ENCODE data around the gene STK38L. TPM values are rescaled to one million over a fixed set of nuclear protein-coding genes. Genes with fewer than 3 reads are reported as not detected.
A peak's percentile ranks its signal among the peaks of the same experiment; 100 is the strongest.

STK38L gene
- total RNA-seq, 1 experiment from 2014 or later, result 19.4 TPM

DNA sequence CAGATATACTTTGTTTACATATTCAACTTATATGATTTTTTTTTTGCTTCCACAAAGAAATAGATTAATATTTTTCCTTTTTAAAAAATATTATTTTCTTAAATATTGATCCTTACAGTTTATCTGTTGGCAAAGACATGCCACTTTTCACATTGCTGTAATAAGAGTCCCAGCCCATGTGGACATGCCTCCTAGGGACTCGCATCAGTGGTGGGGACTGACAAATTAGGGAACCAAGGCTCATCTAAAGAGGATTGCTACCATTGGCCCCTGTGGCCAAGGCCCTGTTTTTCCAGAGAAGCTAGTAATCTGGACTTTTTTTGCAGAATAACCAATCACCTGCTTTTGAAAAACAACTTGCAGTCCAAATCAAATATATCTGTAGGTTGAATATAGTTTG lies 60.8 kb downstream of the STK38L start:
- no peak for DNase-seq (ENCODE audit: extremely low read depth, low read depth)

- DNase-seq (ENCODE audit: extremely low read depth, low read depth), result peak; percentile 9
These were observed 61.8 kb downstream of the STK38L start for GRCh38 chr12:27305673-27306456.

DNA sequence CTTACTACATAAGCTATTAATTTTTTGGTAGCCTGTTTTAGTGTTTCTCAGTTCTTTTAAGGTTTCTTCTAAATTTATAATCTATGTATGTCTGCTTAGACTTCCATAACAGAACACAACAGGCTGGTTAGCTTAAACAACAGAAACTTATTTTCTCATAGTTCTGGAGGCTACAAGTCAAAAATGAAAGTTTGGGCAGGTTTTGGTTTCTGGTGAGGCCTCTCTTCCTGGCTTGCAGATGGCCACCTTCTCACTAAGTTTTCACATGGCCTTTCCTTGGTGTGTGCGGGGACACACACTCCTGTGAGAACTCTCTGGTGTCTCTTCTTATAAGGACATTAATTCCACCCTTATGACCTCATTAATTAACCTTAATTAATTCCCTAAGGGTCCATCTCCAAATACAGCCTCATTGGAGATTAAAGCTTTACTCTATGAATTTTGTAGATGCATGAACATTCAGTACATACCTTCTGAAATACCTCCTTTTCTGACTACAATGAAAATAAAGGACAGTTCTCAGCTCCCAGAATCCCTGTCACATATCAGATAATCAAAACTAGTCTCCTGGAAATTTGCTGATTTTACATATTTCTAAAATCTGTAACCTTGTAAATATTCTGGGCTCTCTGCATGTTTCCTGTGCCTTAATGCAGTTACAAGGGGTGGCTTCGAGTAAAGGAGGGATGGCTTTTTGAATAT lies 65.4 kb downstream of the STK38L start:
- no peak for DNase-seq (ENCODE audit: extremely low read depth, low read depth)

- no peak for DNase-seq (ENCODE audit: extremely low read depth, low read depth)
These were observed 65.9 kb downstream of the STK38L start for GRCh38 chr12:27309995-27310315.

DNA sequence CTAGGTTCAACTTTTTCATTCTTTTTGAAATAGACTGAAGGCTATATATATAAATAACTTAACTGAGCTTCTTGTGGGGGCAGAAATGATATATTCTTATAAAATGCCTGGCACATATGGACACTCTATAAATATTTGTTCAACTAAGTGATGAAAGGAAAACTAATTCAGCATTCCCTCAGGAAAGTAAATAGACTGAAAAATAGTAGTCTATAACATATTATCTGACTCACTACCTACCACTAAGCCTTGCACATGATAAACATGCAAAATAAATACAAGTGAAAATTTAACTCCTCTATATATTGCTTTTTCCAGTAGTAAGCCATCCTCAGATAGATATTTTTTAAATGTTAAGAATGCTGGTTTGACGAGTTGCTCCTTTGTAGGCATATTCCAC lies 72.9 kb downstream of the STK38L start:
- no peak for DNase-seq (ENCODE audit: extremely low read depth, low read depth)

GRCh38 chr12:27319409-27319808 lies 75.3 kb downstream of the STK38L start:
- DNase-seq (ENCODE audit: extremely low read depth, low read depth), result no peak

DNA sequence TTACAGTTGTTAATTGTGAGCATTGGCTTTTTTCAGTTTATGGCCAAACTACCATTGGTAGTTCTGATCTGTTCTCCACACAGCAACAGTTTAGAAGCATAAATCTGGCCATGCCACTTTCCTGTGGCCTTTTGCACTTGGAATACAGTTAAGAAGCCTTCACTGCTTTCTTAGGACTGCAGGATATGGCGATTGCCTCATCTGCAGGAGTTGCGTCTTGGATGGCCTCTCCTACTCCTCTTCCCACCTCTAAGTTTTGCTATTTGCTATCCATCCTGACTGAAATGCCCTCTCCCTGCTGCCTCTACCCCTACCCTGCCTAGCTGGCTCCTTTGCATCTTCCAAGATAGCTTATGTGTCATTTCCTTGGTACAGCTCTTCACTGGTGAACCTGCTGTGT lies 75.8 kb downstream of the STK38L start:
- DNase-seq (ENCODE audit: extremely low read depth, low read depth), result no peak

DNA sequence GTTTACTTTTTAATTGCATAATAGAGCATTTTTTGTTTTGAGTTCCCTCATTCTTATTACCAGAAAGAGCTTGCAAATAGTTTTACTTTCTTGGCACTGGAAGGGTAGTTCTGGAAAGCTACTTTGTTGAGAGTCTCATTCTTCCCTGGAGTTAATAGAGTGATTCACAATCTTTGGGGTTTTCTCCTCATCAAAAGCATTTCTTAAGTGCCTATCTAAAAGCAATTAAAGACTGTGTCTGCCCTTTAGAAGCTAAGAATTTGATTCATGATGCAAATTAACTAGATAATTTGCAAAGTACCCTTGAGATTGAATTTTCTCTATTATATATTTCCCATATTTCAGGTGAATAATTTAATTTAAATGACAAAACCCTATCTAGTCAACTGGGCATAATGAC lies 80.4 kb downstream of the STK38L start:
- DNase-seq (ENCODE audit: extremely low read depth, low read depth), result no peak

GRCh38 chr12:27330846-27331245 lies 86.8 kb downstream of the STK38L start:
- no peak for DNase-seq (ENCODE audit: extremely low read depth, low read depth)

- peak; percentile 9 for DNase-seq (ENCODE audit: extremely low read depth, low read depth)
These were observed 87.3 kb downstream of the STK38L start for GRCh38 chr12:27331291-27331926.

DNA sequence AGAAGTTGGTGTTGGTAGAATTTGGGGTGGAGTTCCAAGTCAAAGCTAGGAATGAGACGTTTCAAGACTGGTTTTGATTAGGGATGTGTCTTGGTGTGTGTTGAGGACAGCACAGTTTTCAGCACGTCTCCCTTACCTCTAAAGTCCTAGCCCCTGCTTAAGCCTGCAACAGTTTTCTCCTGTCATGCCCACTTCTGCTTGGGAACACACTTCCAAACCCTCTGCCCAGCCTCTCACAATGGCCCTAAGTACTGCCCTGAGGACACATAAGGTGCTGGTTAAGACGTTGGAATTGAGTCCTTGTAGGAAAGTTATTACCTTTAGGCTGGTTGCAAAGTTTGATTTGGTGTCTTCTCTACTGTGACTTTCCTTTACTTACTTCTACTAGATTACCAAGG lies 87.8 kb downstream of the STK38L start:
- no peak for DNase-seq (ENCODE audit: extremely low read depth, low read depth)

DNA sequence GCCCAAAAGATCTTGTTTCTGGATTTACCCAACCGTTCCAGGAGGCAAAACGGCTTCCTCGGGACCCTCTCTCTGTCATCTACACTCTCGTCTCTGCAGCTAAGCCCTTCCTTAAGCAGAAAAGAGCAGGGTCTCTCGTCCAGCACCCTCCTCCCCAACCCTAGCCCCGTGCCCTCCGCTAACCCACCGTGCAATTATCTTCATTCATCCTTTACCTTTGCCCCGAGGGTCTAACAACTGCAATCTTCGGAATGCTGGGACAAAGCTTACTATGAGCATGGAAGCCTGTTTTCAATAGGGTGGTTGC lies 88.3 kb downstream of the STK38L start:
- DNase-seq (ENCODE audit: extremely low read depth, low read depth), result no peak

- no peak for DNase-seq (ENCODE audit: extremely low read depth, low read depth)
These were observed 88.8 kb downstream of the STK38L start, which contains the start of gene BMAL2 for GRCh38 chr12:27332714-27333402. Gene BMAL2, plus strand, starts transcription at chr12:27332836. Its CDS starts 237 bp downstream, at chr12:27333073.

DNA sequence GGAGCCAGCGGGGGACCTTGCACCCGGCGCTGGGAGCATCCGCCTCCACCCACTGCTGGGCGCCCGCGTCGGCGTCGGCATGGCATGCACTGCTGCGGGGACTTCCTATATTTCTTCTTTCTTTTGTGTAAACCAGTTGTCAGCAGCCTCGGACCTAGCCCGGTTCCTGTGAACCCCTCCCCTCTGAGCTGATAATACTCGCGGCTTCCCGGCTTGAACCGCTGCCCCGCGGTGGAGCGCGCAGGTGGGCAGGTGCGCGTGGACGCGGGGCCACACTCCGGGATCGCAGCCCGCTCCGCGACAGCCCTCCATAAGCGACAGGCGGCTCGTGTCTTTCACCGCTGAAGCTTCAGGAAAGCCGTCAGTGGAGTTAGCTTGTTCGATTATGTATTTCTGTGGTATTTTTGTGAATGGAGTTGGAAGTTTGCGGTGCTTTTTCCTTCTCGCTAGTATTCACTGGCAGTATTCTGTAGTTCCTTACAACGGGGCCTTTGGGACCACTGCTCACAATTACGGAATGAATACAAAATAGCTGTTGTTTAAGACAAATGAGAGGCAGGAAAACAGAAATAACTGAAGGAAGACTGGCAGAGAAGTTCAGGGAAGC lies 89.4 kb downstream of the STK38L start:
- no peak for DNase-seq (ENCODE audit: extremely low read depth, low read depth)

- no peak for DNase-seq (ENCODE audit: extremely low read depth, low read depth)
These were observed 90.1 kb downstream of the STK38L start for GRCh38 chr12:27334042-27334720.

DNA sequence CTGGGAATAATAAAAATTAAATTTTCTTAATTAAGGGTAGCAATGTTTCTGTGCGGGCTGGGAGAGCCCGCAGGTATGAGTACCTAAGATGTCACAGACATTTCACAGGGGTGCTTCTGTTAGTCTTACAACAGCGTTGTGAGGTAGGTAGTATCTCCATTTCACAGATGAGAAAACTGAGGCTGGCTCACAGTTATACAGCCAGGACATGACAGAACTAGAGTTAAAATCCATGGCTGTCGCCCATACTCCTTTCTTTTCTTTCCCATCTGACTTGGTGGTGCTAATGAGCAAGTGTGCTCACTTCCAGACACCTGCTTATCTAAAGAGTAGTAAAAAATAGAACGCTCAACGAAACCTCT lies 90.6 kb downstream of the STK38L start:
- no peak for DNase-seq (ENCODE audit: extremely low read depth, low read depth)

- no peak for DNase-seq (ENCODE audit: extremely low read depth, low read depth)
These were observed 91.5 kb downstream of the STK38L start for GRCh38 chr12:27335364-27336281.

GRCh38 chr12:27336282-27336653 lies 92.2 kb downstream of the STK38L start:
- no peak for DNase-seq (ENCODE audit: extremely low read depth, low read depth)

DNA sequence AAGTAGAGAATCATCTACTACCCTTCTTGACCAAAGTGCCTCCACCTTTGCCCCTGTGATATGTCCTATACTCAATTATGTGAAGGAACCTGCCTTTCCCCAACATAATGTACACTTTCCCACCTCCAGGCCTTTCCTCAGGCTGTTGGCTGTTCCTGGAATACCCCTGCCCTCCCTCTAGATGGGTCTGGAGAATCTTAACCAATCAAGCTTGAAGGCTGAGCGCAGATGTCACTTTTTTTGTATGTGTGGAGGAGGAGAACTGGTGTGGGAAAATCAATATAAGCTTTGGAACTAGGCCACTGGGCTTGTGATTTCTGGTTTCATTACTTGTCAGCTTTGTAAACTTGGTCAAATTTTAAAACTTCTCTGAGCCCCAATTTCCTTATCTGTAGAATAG lies 93.3 kb downstream of the STK38L start:
- DNase-seq (ENCODE audit: extremely low read depth, low read depth), result no peak

DNA sequence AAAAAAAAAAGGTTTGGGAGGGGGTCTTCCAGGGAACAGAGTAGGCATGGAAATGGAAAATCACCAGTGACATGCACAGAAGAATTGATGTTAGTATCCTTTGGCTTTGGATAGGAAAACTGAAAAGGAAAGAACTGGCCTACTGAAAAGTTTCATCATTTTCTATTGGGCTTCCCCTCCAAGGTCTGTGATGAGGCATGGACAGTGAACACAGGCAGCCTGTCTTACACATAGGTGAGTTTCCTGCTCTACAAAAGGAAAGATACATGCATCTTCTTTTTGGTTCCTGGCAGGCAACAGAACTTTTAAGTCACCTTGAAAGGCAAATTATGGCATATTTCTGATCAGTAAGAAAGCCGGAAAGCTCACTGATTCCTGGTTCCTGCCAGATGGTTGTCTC lies 94.4 kb downstream of the STK38L start:
- DNase-seq (ENCODE audit: extremely low read depth, low read depth), result no peak

Data from NCI-H460 (cell line).